ENCODE results near the gene GRIN1. TPM values are rescaled to one million over a fixed set of nuclear protein-coding genes. Genes with fewer than 3 reads are reported as not detected.

The GRIN1 gene
- total and polyA plus RNA-seq, 2 of the 8 experiments (the other 6 are each of a cell fraction or from before 2014, with no cell fraction given), result 0.48 to 2.1 TPM

GRCh38 chr9:137123468-137123837, 15.5 kb upstream of the GRIN1 start:
- Histone ChIP-seq H3K36me3 (ENCODE audit: control insufficient read depth in 2 of 4, insufficient read depth in 4 of 4, low read length in 3 of 4) (no peaks in the 10 kb centered on the region), H2AK5ac (ENCODE audit: low read depth, low read length) (no peak overlapping the region), H3K9me3 (ENCODE audit: insufficient read depth in 2 of 2, low read depth in 1 of 2, low read length in 1 of 2) (no peaks in the 10 kb centered on the region), H4K20me1 (replicated peaks in 1 of 2; ENCODE audit: control insufficient read depth in 1 of 2, insufficient read depth in 2 of 2, low read length in 2 of 2) (no peaks in the 10 kb centered on the region), H2AFZ (ENCODE audit: low read length) (no peak overlapping the region), H4K5ac (ENCODE audit: insufficient read length, low read depth, low read length) (no peak overlapping the region), H3K27ac (ENCODE audit: low read depth, low read length) (no peak overlapping the region), H3K4ac (replicated peaks; ENCODE audit: insufficient read length, low read depth, low read length) (no peak overlapping the region), H3K18ac (ENCODE audit: extremely low read depth, low read length) (no peak overlapping the region), H4K91ac (replicated peaks; ENCODE audit: insufficient read length, low read length) (no peak overlapping the region), H3K23me2 (ENCODE audit: low read depth, low read length) (no peaks in the 10 kb centered on the region), H4K8ac (ENCODE audit: extremely low read depth, insufficient read depth, low read length) (no peak overlapping the region), H2BK20ac (ENCODE audit: low read length) (no peak overlapping the region), H3K4me2 (ENCODE audit: insufficient read depth in 1 of 2, low read depth in 2 of 2, low read length in 2 of 2) (no peak overlapping the region), H3K79me2 (ENCODE audit: control insufficient read depth in 1 of 2, insufficient read depth in 2 of 2, low read length in 2 of 2) (peaks cover 0 to 5% of the 10 kb centered on the region in 2 experiments; a peak in 1 of 4 replicates), H2BK12ac (ENCODE audit: low read depth, low read length) (no peak overlapping the region), H3K4me1 (replicated peaks in 1 of 4; ENCODE audit: control insufficient read depth in 3 of 4, insufficient read depth in 4 of 4, low read length in 3 of 4) (peaks cover 0 to 3% (median 3%) of the 10 kb centered on the region in 4 experiments; a peak in 4 of 7 replicates), H3K79me1 (ENCODE audit: low read depth, low read length) (peaks cover 2% of the 10 kb centered on the region; the same call in 1 of the 2 replicates), H3K4me3 (ENCODE audit: extremely low read depth in 1 of 4, insufficient read depth in 2 of 4, low read depth in 3 of 4, low read length in 4 of 4) (no peak overlapping the region), H2BK15ac (ENCODE audit: low read length) (no peak overlapping the region), H3K56ac (replicated peaks; ENCODE audit: insufficient read length, low read depth, low read length) (no peak overlapping the region), H3K27me3 (replicated peaks in 1 of 4; ENCODE audit: control insufficient read depth in 3 of 4, extremely low read depth in 1 of 4, insufficient read depth in 3 of 4, low read length in 3 of 4) (0 out of 7 replicates have a peak, but pooled peaks cover 0 to under 1% (median 0%) of the 10 kb centered on the region in 4 experiments), H3K14ac (ENCODE audit: insufficient read length) (no peak overlapping the region), H3K9ac (replicated peaks in 1 of 4; ENCODE audit: extremely low read depth in 1 of 4, low read depth in 3 of 4, low read length in 3 of 4) (no peak overlapping the region), H2BK5ac (ENCODE audit: low read depth, low read length) (no peak overlapping the region), H2BK120ac (replicated peaks; ENCODE audit: low read depth, low read length) (no peak overlapping the region), H3K23ac (ENCODE audit: insufficient read length) (no peak overlapping the region)
- TF ChIP-seq RBBP5 (IDR thresholded peaks at IDR 0.05; ENCODE audit: borderline replicate concordance, low read depth, low read length) (no peak), CHD2 (IDR thresholded peaks at IDR 0.05; ENCODE audit: low read length) (no peak), E2F6 (IDR thresholded peaks at IDR 0.05) (no peak)
- DNase-seq (ENCODE audit: low read depth in 1 of 2, low spot score in 2 of 2), result no peak
- CTCF ChIA-PET (ENCODE audit: partially characterized antibody), result interaction anchor here (1.0 to 2.9 kb wide), 3 partner anchors 13 to 112 kb away, joined by 3 to 11 read pairs (median 4); partner anchors contain the start of genes CYSRT1 and RNF224
- WGBS, 2 experiments (ENCODE audit: extremely low coverage in 1 of 2, insufficient coverage in 1 of 2, insufficient read length in 1 of 2, insufficient replicate concordance in 2 of 2, low coverage in 1 of 2, low lambda C conversion rate in 2 of 2, missing lambda C conversion rate in 1 of 2), result 78% methylated on average over 4 of the region's 5 CpGs; no CpG with 5 or more reads in 1 of the 2 experiments
- FAIRE-seq, result no peak
- POLR2A ChIA-PET (ENCODE audit: partially characterized antibody), result interaction anchor here (1.8 kb wide), 1 partner anchor 119 kb away, joined by 3 read pairs; no protein-coding TSS in a partner anchor

Measured in H1 (cell line).